Germinal center (tissue), 1 donor: ENCODE data around the gene FYTTD1.
A peak's percentile ranks its signal among the peaks of the same experiment; 100 is the strongest.

ENCODE experiments used
- DNase-seq: peaks from one replicate; pipeline ENCODE4 v3.0.0; 2012; ENCODE audit warnings: mixed read lengths, low spot score

Gene FYTTD1

GRCh38 chr3:197833930-197834715, 84.4 kb downstream of the FYTTD1 start:
- DNase-seq = no peak

GRCh38 chr3:197835509-197835908, 85.8 kb downstream of the FYTTD1 start:
- DNase-seq = peak; percentile 39

- DNase-seq = no peak
Measured at GRCh38 chr3:197836244-197836643, 86.6 kb downstream of the FYTTD1 start.
